LNCaP clone FGC (cell line): ENCODE data around the gene TALDO1.
"Not testable (repeated sequence)": the region's sequence is repeated elsewhere in the genome, so short reads cannot be mapped to it uniquely, and the experiment has no call there.

ENCODE experiments used
- DNase-seq: peaks from one replicate; pipeline ENCODE4 v3.0.0-alpha.2; 2011; ENCODE audit warnings: low read depth
- H3K4me3 ChIP-seq: 2 replicates; pipeline ENCODE4 v1.5.1; 2011; ENCODE audit warnings: mild to moderate bottlenecking, low read depth, low read length, control low read depth
- CTCF ChIP-seq: IDR thresholded peaks from 2 replicates; pipeline ENCODE4 v1.5.1; 2012; ENCODE audit warnings: mild to moderate bottlenecking; ENCODE audit not compliant: control insufficient read depth, insufficient read depth; ENCODE audit errors: extremely low read depth

Gene TALDO1

GRCh38 chr11:728901-729491 lies 18.3 kb upstream of the TALDO1 start:
- H3K4me3 ChIP-seq = no peak overlapping the region
- no peak for DNase-seq
- no peak for TF ChIP-seq CTCF

GRCh38 chr11:729492-730074 lies 17.7 kb upstream of the TALDO1 start:
- no peak overlapping the region for H3K4me3 ChIP-seq
- no peak for TF ChIP-seq CTCF
- no peak for DNase-seq

GRCh38 chr11:733072-733471 lies 14.2 kb upstream of the TALDO1 start:
- DNase-seq = no peak
- H3K4me3 ChIP-seq = no peak overlapping the region
- TF ChIP-seq CTCF = no peak

GRCh38 chr11:734541-734940 lies 12.7 kb upstream of the TALDO1 start:
- H3K4me3 ChIP-seq, DNase-seq: not testable (repeated sequence)

DNA sequence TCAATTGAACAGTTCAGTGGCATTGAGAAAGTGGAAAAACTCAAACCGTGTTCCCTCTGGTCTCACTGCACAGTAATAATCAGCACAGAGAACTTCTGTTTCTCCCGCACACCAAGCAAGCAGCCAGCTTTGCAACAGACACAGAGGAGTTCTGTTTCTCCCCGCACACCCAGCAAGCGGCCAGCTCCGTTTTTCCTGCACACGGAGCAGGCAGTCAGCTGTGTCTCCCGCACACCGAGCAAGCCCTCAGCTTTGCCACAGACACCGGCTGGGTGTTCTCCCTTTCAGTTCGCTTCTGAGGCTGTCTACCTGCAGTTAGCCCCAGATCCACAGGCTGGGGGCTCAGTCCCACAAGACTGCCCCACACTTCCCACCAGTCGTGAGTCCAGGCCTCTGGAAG lies 9.9 kb upstream of the TALDO1 start:
- no peak for DNase-seq
- no peak overlapping the region for H3K4me3 ChIP-seq

GRCh38 chr11:737899-738298 lies 9.4 kb upstream of the TALDO1 start:
- DNase-seq, H3K4me3 ChIP-seq: not testable (repeated sequence)

More for the DNA sequence above, 9.9 kb upstream of the TALDO1 start:
- TF ChIP-seq CTCF = no peak

- no peak overlapping the region for H3K4me3 ChIP-seq
- no peak for TF ChIP-seq CTCF
- no peak for DNase-seq
Measured at GRCh38 chr11:742156-742546, 5.1 kb upstream of the TALDO1 start.

DNA sequence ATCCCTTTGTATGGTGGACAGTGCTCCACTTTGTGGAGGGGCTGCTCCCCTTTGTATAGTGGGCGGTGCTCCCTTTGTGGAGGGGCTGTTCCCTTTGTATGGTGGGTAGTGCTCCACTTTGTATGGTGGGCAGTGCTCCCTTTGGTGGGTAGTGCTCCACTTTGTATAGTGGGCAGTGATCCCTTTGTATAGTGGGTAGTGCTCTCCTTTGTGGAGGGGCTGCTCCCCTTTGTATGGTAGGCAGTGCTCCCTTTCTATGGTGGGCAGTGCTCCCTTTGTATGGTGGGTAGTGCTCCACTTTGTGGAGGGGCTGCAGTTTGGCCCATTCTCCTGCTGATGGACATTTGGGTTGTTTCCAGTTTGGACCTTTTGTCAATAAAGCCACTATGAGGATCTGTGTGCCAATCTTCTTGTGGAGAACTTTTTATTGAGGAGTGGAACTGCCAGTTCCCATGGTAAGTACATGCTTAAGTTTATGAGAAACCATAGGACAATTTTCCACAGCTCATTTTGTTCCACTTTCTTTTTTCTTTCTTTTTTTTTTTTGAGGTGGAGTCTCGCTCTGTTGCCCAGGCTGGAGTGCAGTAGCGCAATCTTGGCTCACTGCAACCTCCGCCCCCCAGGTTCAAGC lies 4.6 kb upstream of the TALDO1 start:
- no peak for TF ChIP-seq CTCF
- DNase-seq = peak; percentile 57
- H3K4me3 ChIP-seq = no peak overlapping the region
